NOMO-1 treated with DMSO at 0.1 percent for 48 hours (cell line): ENCODE data around the gene SNAP25.

ENCODE experiments used
- DNase-seq: peaks from one replicate; lab custom pipeline; 2025; ENCODE audit not compliant: unreplicated experiment; lab: John Stamatoyannopoulos, UW

SNAP25 gene

DNA sequence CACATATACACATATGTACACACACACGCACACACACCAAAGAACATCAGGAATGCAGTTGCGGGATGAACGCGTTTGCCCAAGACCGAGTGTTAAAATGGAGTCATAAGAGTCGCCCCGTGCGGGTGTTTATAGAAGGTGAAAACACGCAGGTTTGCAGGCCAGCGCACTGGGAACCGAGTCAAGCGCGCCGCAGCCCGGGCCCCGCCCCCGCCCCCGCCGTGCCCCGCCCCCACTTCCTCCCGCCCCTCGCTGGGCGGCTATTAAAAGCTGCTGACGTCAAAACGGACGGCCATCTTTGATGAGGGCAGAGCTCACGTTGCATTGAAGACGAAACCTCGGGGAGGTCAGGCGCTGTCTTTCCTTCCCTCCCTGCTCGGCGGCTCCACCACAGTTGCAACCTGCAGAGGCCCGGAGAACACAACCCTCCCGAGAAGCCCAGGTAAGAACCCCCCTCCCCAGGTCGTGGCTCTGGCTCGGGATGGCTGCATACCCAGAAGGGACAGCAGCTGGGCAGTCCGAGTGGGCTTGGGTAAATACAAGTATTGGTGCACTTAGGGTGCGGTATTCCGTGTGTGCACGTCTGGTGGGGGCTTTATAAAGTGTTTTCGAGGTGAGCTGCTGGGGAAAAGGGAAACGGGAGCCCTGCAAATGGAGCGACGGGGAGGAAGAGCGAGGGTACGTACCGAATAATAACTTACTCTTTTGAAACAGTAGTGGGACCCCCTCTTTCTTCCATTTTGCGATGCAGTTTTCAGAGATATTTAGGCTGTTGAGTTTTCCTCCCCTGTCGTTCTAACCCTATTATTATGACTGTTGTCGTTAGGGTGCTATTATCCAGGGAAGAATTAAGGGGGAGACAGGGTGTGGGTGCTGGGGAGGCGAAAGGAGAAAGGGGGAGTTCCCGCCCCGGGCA lies at the start of gene SNAP25:
SNAP25 (plus strand) TSS at position 295 of the 916 bp plus-strand sequence. CDS start 56,662 bp downstream, outside the sequence.
- DNase-seq = peak; percentile 82

DNA sequence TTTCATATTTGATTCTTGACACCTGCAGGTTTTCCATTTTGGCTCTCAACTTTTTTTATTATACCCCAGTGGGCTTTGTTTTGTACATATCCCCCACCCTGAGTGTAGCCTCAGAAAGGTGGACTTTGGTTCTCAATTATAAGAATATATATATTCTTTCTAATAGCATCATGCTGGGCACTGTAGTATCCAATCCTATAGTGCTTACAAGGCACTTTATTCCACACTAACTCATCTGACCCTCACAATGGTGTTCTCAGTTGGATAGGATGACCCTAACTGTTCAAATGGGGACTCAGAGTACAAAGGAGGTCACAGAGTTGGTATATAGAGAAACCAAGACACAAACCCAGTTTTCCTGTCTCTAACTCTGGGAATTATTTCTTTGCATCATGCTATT lies 48.9 kb upstream of the SNAP25 start:
- no peak for DNase-seq

DNA sequence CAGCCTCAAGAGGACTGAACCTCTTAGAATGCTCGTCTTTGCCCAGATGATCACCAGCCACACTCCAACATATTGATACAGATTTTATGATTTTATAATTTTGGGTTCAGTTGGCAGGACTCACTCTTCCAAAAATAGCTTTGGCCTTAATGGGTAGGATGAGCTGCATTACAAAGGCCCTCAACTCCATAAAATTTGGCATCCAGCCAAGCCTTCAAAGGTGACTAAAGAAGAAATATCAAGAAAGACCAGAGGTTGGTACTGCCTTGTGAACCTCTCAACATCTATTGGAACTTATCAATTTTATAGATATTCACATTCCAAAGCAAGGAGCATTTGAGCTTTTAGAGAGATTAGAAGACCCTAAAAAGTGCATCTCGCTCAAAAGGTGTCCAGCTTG lies 48.4 kb upstream of the SNAP25 start:
- DNase-seq = no peak

DNA sequence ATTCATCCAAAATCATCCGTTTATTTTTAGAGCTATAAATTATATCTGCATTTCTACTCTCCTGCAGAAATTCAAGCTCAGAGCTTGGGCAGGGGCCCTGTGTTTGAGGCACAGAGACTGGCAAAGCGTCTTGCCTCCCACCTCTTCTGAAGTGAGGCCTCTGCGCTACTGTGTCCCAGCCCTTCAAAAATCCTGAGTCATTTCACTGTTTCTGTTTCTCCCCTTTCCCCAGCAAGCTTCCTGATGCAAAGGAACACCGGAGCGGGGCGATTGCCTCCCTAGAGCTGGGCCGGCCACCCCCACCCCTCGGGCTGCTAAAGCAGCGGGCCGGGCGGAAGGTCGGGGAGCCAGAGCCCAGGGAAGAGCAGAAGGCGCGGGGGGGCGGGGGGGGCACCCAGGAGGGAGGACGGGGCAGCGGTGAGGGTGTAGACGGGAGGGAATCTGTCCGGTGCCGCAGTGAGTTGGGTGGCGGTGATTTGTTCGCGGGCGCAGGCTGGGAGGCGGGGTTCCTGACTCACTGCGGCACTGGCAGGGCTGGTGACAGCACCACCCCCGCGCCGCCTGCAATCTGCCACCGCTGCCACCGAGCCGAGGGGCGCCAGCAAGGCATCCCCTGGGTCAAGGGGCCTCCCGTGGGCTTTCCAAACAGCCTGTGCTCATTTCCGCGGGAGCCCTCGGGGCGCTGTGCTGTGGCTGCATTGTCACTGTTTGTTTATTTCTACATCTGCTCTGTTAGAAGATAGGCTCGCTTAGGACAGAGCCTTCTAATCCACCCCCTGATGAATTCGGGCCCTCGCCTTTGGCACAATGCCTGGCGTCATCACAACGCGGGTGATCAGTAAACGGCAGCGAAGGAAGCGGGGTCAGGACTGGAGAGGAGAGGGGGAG lies 46.5 kb upstream of the SNAP25 start:
- peak; percentile 36 for DNase-seq

DNA sequence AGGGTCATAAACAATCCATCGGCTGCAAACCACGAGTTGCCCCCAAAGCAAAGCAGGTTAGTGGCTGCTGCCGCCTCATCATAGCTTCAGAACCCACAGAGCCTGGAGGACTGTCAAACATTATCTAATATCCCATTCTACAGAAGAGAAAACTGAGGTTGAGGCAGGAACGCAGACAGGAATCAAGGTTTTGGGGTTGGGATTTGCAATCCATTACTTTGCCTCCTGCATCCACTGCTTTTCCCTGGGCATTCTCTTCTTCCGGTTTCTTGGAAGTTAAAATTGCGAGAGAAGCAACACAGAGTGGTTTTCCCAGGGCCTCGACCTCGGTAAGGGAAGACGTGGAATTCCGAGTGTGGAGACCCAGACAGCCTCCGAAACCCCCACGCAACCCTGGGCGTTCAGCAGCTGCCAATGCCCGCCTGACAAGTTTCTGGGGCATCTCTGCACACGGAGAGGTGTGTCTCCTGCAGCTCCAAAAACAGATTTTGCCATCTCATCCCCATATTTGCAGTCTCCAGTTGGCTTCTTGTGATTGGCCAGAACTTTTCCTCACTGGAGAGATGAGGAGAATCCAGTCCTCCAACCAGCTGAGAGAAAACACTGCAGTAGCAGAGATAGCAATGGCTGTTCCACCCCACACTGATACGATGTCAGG lies 45.5 kb upstream of the SNAP25 start:
- no peak for DNase-seq

GRCh38 chr20:10174400-10174799 lies 44.2 kb upstream of the SNAP25 start:
- no peak for DNase-seq

DNA sequence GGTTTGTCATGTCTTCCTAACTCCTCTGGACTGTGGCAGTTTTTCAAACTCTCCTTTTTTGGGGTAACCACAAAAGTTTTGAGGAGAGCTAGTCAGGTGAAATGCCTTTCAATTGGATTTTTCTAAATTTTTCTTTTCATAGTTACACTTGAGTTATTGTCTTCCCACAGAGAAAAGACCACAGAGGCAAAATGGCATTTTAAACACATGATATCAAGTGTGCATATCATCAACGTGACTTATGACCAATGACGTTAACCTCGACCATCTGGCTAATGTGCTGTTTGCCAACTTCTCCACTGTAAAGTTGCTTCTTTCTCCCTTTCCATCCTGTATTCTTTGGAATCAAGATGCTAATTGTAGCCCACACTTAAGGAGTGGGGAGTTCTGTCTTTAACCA lies 41.3 kb upstream of the SNAP25 start:
- DNase-seq = no peak

- DNase-seq = no peak
Measured at GRCh38 chr20:10178091-10178490, 40.5 kb upstream of the SNAP25 start.

DNA sequence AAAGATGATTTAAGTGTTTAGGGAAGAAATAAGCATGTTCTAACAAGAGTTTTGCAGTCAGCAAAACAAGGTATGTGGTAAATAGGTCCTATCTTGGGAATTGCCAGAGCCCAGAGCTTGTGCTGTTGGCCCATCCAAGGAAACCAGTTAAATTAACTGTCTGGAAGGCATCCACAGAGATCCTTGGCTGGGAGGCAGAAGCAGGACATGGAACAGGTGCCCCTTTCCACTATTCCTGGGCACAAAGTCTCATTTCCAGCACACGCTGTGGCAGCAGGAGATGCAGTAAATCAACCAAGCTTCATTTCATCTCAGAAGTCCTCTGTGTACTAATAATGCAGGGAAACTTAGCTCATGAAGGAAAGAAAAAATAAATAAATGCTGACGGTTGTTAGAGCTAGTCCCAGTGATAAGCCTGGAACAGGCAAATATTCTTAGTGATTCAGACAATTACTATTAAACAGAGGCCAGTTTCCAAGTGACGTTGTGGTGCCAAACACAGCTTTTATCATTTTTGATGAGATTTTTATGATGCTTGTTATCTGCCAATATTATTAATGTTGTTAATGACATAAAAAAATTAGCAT lies 39.8 kb upstream of the SNAP25 start:
- no peak for DNase-seq

GRCh38 chr20:10179574-10180298 lies 38.9 kb upstream of the SNAP25 start:
- DNase-seq = no peak

GRCh38 chr20:10180651-10181235 lies 37.9 kb upstream of the SNAP25 start:
- DNase-seq = no peak

GRCh38 chr20:10185741-10186558 lies 32.7 kb upstream of the SNAP25 start:
- no peak for DNase-seq

- DNase-seq = no peak
Measured at GRCh38 chr20:10190456-10190855, 28.2 kb upstream of the SNAP25 start.

DNA sequence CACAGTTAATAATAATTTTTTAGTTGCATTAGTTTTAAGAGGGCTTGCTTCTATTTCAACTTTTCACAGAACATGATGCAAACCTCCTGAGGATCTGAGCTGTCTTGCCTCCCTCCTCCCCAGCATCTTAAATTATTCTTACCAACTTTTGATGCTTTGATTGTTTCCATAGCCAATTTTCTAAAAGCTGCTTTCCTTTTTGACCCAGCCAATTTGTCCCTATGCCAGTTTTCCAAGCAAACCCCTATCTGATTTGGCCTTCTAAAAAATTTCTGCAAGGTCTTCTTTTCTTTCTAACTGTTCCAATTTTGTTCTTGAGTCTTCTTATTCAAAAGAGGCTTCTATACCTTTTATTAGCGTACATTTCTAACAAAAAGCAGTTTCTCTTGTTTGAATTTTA lies 26.5 kb upstream of the SNAP25 start:
- DNase-seq = no peak

DNA sequence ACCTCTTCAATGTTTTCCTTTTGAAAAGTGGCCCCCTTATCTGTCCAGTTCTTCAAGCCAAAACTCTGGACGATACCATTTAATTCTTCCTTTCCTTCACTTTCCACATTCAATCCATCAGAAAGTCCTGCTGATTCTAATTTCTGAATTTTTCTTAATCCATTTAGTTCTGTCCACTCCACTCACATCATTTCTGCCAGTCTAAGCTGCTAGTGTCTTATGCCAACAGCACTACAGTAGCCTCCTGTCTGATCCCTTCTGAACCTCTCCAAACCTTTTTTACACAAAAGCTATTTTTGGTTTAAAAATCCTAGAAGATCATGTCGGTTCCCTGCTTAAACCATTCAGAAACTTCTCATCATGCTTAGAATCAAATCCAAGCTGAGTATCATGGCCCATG lies 24.5 kb upstream of the SNAP25 start:
- DNase-seq = no peak

DNA sequence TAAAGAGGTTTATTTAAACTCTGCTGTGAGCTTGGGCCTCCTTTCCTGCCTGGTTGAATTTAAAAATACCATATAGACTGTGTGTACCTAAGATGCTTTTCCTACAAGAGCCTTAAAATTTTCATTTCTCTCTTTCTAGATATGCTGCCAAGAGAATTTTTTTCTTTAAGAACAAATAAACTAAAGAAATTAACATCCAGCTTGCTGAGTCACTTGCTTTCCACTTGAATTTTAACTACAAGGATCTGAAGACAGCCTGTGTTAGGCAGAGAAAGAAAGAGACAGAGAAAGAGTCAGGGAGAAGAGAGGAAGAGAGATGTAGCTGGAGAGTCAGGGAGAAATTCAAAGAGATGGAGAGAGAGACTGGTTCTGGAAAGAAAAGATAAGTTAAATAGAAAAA lies 18.3 kb upstream of the SNAP25 start:
- DNase-seq = no peak

DNA sequence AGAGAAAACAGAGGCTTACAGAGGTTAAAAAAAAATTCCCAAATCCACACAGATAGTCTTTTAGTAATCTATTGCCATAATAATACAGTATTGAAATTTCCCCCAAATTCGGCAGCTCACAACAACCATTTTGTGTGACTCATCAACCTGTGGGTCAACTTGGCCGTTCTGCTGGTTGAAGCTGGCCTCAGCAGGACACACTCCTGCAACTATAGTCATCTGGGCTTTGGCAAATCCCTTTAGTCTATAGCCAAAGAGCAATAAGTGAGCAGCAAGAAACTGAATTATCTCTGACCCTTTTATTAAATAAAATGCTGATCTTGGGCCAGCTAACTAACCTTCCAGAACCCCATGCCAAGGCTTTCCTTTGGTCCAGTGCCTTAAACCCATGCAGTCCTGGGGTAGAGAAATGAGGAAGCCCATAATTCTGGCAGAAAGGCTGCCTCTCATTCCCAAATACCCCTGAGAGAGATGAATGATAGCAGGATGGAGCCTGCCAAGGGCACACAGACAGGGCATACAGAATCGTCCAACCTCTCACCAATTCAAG lies 17.2 kb upstream of the SNAP25 start:
- DNase-seq = no peak

DNA sequence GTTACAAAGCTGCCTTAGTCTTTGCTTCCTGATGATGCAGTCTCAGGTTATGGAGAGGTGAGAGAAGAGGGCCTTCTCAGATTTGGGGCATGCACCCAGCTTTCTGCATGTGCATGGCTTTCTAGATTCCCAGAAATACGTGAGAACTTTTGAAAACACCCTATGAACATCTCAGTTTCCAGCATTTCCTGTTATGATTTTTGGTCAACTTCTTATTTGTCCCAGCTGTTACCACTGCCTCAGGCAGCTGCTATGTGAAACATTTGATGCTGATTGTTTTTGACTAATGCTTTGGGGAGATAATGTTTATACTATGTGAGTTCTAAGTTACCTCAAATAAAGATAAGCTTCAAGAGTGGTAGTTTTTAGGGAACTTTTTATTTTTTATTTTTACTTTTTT lies 9.5 kb upstream of the SNAP25 start:
- no peak for DNase-seq

DNA sequence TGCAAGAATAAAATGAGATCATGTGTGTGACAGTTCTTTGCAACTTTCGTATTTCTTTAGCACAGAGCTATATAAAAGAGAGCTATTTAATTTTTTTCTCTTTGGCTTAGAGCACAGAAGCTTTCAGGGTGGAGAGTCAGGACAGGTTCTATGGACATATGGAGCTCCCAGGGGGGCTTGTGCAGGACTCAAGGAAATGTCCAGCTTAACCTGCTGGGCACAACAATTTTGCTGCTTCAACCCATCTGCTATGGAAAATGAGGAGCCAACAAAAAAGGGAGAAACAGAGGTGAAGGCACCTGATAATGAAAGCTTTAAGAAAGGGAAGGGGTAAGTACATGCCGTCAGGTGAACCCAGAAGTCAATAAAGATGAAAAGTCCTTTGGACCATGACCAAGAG lies 5.1 kb upstream of the SNAP25 start:
- DNase-seq = no peak
